OCI-LY7 (cell line): ENCODE data around the gene SOS1.

Source experiments
- EZH2phosphoT487 ChIP-seq: fragments of 200-600 bp; sonication (generic); IDR thresholded peaks from 2 replicates; pipeline ENCODE4 v1.6.1; 2018; ENCODE audit warnings: low read depth, borderline replicate concordance, mild to moderate bottlenecking, mixed run types, antibody characterized with exemption, low read length, moderate library complexity, mixed read lengths
- TF ChIP-seq, protein P1 (sequence below): fragments of 200-600 bp; sonication (generic); conservative IDR thresholded peaks from 2 replicates; pipeline ENCODE4 v1.5.1; 2014; ENCODE audit warnings: mild to moderate bottlenecking, antibody characterized with exemption, low read length, moderate library complexity, mixed read lengths

DNA sequence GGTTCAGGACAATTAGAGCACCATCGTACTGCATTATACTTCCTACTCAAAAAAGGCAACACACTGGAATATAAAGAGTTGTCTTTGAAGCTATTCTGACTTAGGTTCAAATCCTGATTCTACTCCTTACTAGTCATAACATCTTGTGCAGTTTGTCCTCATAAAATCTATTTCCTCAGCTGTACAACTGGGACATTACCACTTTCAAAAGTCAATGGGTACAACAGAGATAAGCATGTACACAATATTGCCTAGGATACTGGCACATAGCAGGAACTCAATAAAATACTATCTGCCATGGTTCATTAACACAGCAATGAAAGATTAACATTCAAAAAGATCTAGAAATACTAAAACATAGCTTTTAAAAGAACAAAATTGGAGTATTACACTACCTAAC lies 11.3 kb downstream of the SOS1 start:
- TF ChIP-seq, protein P1, sequence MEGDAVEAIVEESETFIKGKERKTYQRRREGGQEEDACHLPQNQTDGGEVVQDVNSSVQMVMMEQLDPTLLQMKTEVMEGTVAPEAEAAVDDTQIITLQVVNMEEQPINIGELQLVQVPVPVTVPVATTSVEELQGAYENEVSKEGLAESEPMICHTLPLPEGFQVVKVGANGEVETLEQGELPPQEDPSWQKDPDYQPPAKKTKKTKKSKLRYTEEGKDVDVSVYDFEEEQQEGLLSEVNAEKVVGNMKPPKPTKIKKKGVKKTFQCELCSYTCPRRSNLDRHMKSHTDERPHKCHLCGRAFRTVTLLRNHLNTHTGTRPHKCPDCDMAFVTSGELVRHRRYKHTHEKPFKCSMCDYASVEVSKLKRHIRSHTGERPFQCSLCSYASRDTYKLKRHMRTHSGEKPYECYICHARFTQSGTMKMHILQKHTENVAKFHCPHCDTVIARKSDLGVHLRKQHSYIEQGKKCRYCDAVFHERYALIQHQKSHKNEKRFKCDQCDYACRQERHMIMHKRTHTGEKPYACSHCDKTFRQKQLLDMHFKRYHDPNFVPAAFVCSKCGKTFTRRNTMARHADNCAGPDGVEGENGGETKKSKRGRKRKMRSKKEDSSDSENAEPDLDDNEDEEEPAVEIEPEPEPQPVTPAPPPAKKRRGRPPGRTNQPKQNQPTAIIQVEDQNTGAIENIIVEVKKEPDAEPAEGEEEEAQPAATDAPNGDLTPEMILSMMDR, result no peak
- TF ChIP-seq EZH2phosphoT487, result no peak
